B cell (primary cell): ENCODE measurements around the gene TCF15. TPM values are rescaled to one million over a fixed set of nuclear protein-coding genes. Genes with fewer than 3 reads are reported as not detected.

Experiments used
- ATAC-seq: fragments of 200-7000 bp; cut with Tn5 transposase; one replicate; pipeline ENCODE4 v1.10.0; 2021; ENCODE audit warnings: low read depth, mild to moderate bottlenecking, moderate number of reproducible peaks, moderate library complexity
- CTCF ChIA-PET: fragments of 350-600 bp; sonication (Branson Sonifier 250); formaldehyde crosslinking; loops from one replicate; lab custom pipeline; 2021; ENCODE audit warnings: antibody characterized with exemption, inconsistent platforms; lab: Charles Lee
- POLR2A ChIA-PET: fragments of 350-600 bp; sonication (Branson Sonifier 250); formaldehyde crosslinking; loops from one replicate; lab custom pipeline; 2021; ENCODE audit warnings: antibody characterized with exemption; lab: Charles Lee
- DNase-seq: peaks from one replicate; pipeline ENCODE4 v3.0.0; 2013
- H2AFZ ChIP-seq: 2 replicates; pipeline ENCODE4 v1.6.1; 2012; ENCODE audit warnings: mild to moderate bottlenecking, low read depth, low read length; ENCODE audit not compliant: insufficient read depth, poor library complexity, severe bottlenecking
- H3K27ac ChIP-seq, 2 donors: 1 replicate in 1 of 2; 2 replicates in 1 of 2; pipeline ENCODE4 v1.5.1; 2012 to 2013; ENCODE audit warnings: low read length in 2 of 2, mild to moderate bottlenecking in 2 of 2, moderate library complexity in 1 of 2
- H3K27me3 ChIP-seq, 4 experiments: fragments of 200-600 bp in 1 of 4; sonication (generic) in 1 of 4; replicated peaks in 1 of 4; 1 replicate in 2 of 4; 2 replicates in 2 of 4; pipeline versions ENCODE4 v1.6.1 to v1.7.0; 2013 to 2016; ENCODE audit warnings: low read length in 3 of 4, mild to moderate bottlenecking in 2 of 4, mixed read lengths in 1 of 4, moderate library complexity in 1 of 4; ENCODE audit not compliant: insufficient read depth in 4 of 4, control insufficient read depth in 3 of 4; ENCODE audit errors: control extremely low read depth in 1 of 4
- H3K36me3 ChIP-seq, 2 experiments: replicated peaks in 1 of 2; 1 replicate in 1 of 2; 2 replicates in 1 of 2; pipeline versions ENCODE4 v1.6.1 to v1.7.1; 2013; ENCODE audit warnings: low read length in 1 of 2; ENCODE audit not compliant: insufficient read depth in 2 of 2, control insufficient read depth in 1 of 2; ENCODE audit errors: control extremely low read depth in 1 of 2, extremely low read depth in 1 of 2
- H3K4me1 ChIP-seq, 2 donors: fragments of 200-600 bp in 1 of 2; sonication (generic) in 1 of 2; 1 replicate in 1 of 2; 2 replicates in 1 of 2; pipeline versions ENCODE4 v1.5.1 to v1.6.1; 2013 to 2017; ENCODE audit warnings: low read length in 2 of 2; ENCODE audit not compliant: control insufficient read depth in 2 of 2, insufficient read depth in 2 of 2
- H3K4me2 ChIP-seq: replicated peaks from 2 replicates; pipeline ENCODE3; 2012; ENCODE audit warnings: mild to moderate bottlenecking, low read depth, low read length; ENCODE audit not compliant: poor library complexity, severe bottlenecking
- H3K4me3 ChIP-seq, 5 experiments: fragments of 200-600 bp in 1 of 5; sonication (generic) in 1 of 5; 1 replicate in 3 of 5; 2 replicates in 2 of 5; pipeline versions ENCODE4 v1.5.1 to v1.7.0; 2011 to 2016; ENCODE audit warnings: low read length in 4 of 5, mild to moderate bottlenecking in 4 of 5, low read depth in 2 of 5, control low read depth in 1 of 5, moderate library complexity in 1 of 5; ENCODE audit not compliant: insufficient read depth in 1 of 5; ENCODE audit errors: control extremely low read depth in 1 of 5, extremely low read depth in 1 of 5
- H3K79me2 ChIP-seq: fragments of 200-600 bp; sonication (generic); one replicate; pipeline ENCODE4 v1.6.0; 2016; ENCODE audit warnings: low read length; ENCODE audit not compliant: control insufficient read depth, insufficient read depth
- H3K9ac ChIP-seq: fragments of 200-600 bp; sonication (generic); 2 replicates; pipeline ENCODE4 v1.6.1; 2017; ENCODE audit warnings: mild to moderate bottlenecking, low read length, moderate library complexity
- H3K9me3 ChIP-seq, 3 donors: one replicate each; pipeline versions ENCODE4 v1.6.1 to v1.7.1; 2013; ENCODE audit warnings: low read length in 2 of 3; ENCODE audit not compliant: control insufficient read depth in 2 of 3, insufficient read depth in 1 of 3; ENCODE audit errors: control extremely low read depth in 1 of 3
- H4K20me1 ChIP-seq: 2 replicates; pipeline ENCODE4 v1.6.0; 2012; ENCODE audit warnings: mild to moderate bottlenecking, low read length; ENCODE audit not compliant: insufficient read depth, control insufficient read depth, poor library complexity, severe bottlenecking
- H3K27ac Mint-ChIP-seq: one replicate; pipeline ENCODE4 v1.8.0; 2021; ENCODE audit warnings: mixed read lengths
- H3K27me3 Mint-ChIP-seq: one replicate; pipeline ENCODE4 v1.8.0; 2021; ENCODE audit warnings: mixed read lengths
- H3K4me1 Mint-ChIP-seq: one replicate; pipeline ENCODE4 v1.8.0; 2021; ENCODE audit warnings: mixed read lengths
- H3K4me3 Mint-ChIP-seq: one replicate; pipeline ENCODE4 v1.8.0; 2021; ENCODE audit warnings: mixed read lengths
- H3K9me3 Mint-ChIP-seq: one replicate; pipeline ENCODE4 v1.8.0; 2022; ENCODE audit warnings: mixed read lengths; ENCODE audit not compliant: insufficient read depth
- CTCF ChIP-seq: fragments of 200-600 bp; IDR thresholded peaks from one replicate; pipeline ENCODE4 v1.8.0; 2022; ENCODE audit warnings: antibody characterized with exemption, mild to moderate bottlenecking
- EZH2 ChIP-seq: IDR thresholded peaks from 2 replicates; pipeline ENCODE4 v1.6.1; 2012; ENCODE audit warnings: borderline replicate concordance, low read depth, mild to moderate bottlenecking, moderate library complexity, low read length; ENCODE audit not compliant: insufficient read depth, poor library complexity, severe bottlenecking
- WGBS: methylation state at CpG from one replicate; pipeline ENCODE4 v1.1.5; 2013; ENCODE audit warnings: missing lambda C conversion rate; ENCODE audit not compliant: insufficient coverage; 5-methylcytosine and 5-hydroxymethylcytosine counted together
- intact Hi-C: fragments of 100-400 bp; cut with micrococcal nuclease; formaldehyde crosslinking; loops from one replicate; pipeline ENCODE4 v1.10.0; 2022
- polyA plus RNA-seq: library from polyadenylated mRNA; depleted of rRNA; stranded (reverse); fragments of >200 nt; gene quantifications from 2 replicates; pipeline ENCODE4 v1.2.3, GENCODE V29; 2012
- total RNA-seq, 2 donors: library from RNA; stranded (reverse); fragments of 120-200 nt in 1 of 2; gene quantifications; 1 replicate in 1 of 2; 2 replicates in 1 of 2; pipeline versions ENCODE4 v1.2.3 to v1.2.4, GENCODE V29; 2013 to 2022

TCF15 gene
- total and polyA plus RNA-seq, 2 donors (not counting 1 experiment from before 2014, with no cell fraction given), result not detected

DNA sequence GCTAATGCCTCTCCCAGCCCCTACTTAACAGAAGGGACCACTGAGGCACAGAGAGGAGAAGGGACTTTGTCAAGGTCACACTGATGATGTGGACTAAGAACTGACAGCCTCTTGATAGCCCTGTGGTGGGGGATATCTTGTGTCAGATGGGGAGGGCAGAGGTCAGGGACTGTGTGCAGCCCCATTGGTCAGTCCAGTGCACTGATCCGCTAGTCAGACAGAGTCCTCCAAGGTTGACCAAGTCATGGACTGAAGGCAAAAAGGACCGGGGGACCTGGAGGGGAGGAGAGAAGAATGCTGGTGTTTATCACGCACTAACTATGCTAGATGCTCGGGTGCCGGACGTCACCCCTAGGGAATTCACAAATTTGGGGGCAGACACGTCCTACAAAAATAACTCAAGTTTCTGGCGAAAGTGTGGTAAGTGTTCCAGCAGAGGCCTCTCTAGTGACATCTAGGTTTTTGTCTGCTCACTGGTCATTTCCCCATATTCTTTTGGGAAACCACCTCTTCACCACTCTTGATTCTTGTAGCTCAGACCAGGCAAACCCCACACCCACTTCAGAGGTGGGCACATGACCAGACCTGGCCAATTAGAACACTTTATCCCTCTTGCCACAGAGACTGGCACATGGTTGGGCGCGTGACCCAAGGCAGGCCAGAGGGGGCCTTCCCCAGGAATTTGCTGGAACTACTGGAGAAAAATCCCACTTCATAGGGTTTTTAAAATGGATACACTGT, 21.0 kb downstream of the TCF15 start:
- intact Hi-C loops, result no loop called here
- Mint-ChIP-seq H3K27me3 (peaks cover 26% of the 10 kb centered on the region), H3K4me3 (no peak overlapping the region)

More for the DNA sequence above, 21.0 kb downstream of the TCF15 start:
- H3K9ac ChIP-seq, result no peak overlapping the region
- no peaks in the 10 kb centered on the region for H4K20me1 ChIP-seq
- TF ChIP-seq EZH2 (no peak), CTCF (no peak)
- Mint-ChIP-seq H3K27ac (no peak overlapping the region), H3K9me3 (no peaks in the 10 kb centered on the region), H3K4me1 (peaks cover 4% of the 10 kb centered on the region)
- WGBS, result 77% methylated on average over 9 of the region's 10 CpGs
- peaks cover 0 to 3% (median 0%) of the 10 kb centered on the region in 3 donors for H3K9me3 ChIP-seq
- no peaks in the 10 kb centered on the region for H3K36me3 ChIP-seq
- CTCF ChIA-PET, result no interaction called here
- peaks cover 0 to 4% (median 0%) of the 10 kb centered on the region in 4 experiments for H3K27me3 ChIP-seq
- no peak for ATAC-seq
- no peaks in the 10 kb centered on the region for H3K79me2 ChIP-seq
- H2AFZ ChIP-seq, result no peak overlapping the region
- POLR2A ChIA-PET, result no interaction called here
- H3K4me2 ChIP-seq, result no peak overlapping the region
- no peak overlapping the region for H3K4me3 ChIP-seq
- H3K4me1 ChIP-seq, result no peaks in the 10 kb centered on the region
- H3K27ac ChIP-seq, result no peak overlapping the region
- no peak for DNase-seq
